ENCODE measurements around the gene COLEC12.

The COLEC12 gene

GRCh38 chr18:395456-396250 is 104.8 kb downstream of the COLEC12 start:
- Histone ChIP-seq H3K27ac (ENCODE audit: extremely low read depth, low read depth, low read length) (peak overlapping the region; percentile 52; the same call in 1 of the 2 replicates), H3K9me3 (ENCODE audit: control insufficient read depth, insufficient read depth, low read depth, low read length) (no peaks in the 10 kb centered on the region), H3K4me1 (ENCODE audit: control insufficient read depth, insufficient read depth, low read length) (peaks cover 29% of the 10 kb centered on the region), H3K36me3 (ENCODE audit: control insufficient read depth in 2 of 2, insufficient read depth in 1 of 2, low read length in 2 of 2) (no peaks in the 10 kb centered on the region), H3K4me3 (ENCODE audit: low read depth, low read length) (no peak overlapping the region)
- CTCF ChIA-PET = no interaction called here
- POLR2A ChIA-PET = no interaction called here
- no peak for TF ChIP-seq ZNF248 (tag by site-specific recombination; IDR thresholded peaks at IDR 0.05)
- TF ChIP-seq ZNF76 (tag by site-specific recombination; IDR thresholded peaks at IDR 0.05; ENCODE audit: borderline replicate concordance, low read depth) = no peak
- no peak for TF ChIP-seq PRDM1 (tag by site-specific recombination; IDR thresholded peaks at IDR 0.05)
- peak; percentile 75 for TF ChIP-seq HIC1 (tag by site-specific recombination; IDR thresholded peaks at IDR 0.05)
- peak; percentile 40 for TF ChIP-seq KLF9 (tag by site-specific recombination; IDR thresholded peaks at IDR 0.05; ENCODE audit: low read depth)
- TF ChIP-seq ZNF19 (tag by site-specific recombination; IDR thresholded peaks at IDR 0.05; ENCODE audit: low read depth) = no peak
- TF ChIP-seq KLF17 (tag by site-specific recombination; IDR thresholded peaks at IDR 0.05) = no peak
- peak; percentile 95 for TF ChIP-seq ZEB2 (tag by site-specific recombination; IDR thresholded peaks at IDR 0.05)
- TF ChIP-seq BCL11A (tag by site-specific recombination; IDR thresholded peaks at IDR 0.05; ENCODE audit: low read depth) = 0 out of 2 replicates have a peak, but pooled peaks have one; percentile 62
- TF ChIP-seq ZNF621 (tag by site-specific recombination; IDR thresholded peaks at IDR 0.05) = no peak
- TF ChIP-seq ZNF560 (tag by site-specific recombination; IDR thresholded peaks at IDR 0.05; ENCODE audit: borderline replicate concordance) = no peak
- TF ChIP-seq SCRT1 (tag by site-specific recombination; IDR thresholded peaks at IDR 0.05; ENCODE audit: borderline replicate concordance) = peak; percentile 89
- TF ChIP-seq PRDM10 (tag by site-specific recombination; IDR thresholded peaks at IDR 0.05) = peak; percentile 93
- no peak for TF ChIP-seq ZNF157 (tag by site-specific recombination; IDR thresholded peaks at IDR 0.05)
- TF ChIP-seq ZBTB17 (tag by site-specific recombination; IDR thresholded peaks at IDR 0.05) = peak; percentile 61; the same call in 1 of the 2 replicates
- no peak for TF ChIP-seq ZBTB26 (tag by site-specific recombination; optimal IDR thresholded peaks at IDR 0.05)
- peak; percentile 82; the same call in 1 of the 2 replicates for TF ChIP-seq BCL11B (tag by site-specific recombination; IDR thresholded peaks at IDR 0.05; ENCODE audit: low read depth)
- no peak for TF ChIP-seq ZNF670 (tag by site-specific recombination; IDR thresholded peaks at IDR 0.05; ENCODE audit: low read depth)
- TF ChIP-seq ZBTB44 (tag by site-specific recombination; IDR thresholded peaks at IDR 0.05) = peak; percentile 83
- TF ChIP-seq ZNF791 (tag by site-specific recombination; IDR thresholded peaks at IDR 0.05) = no peak
- no peak for TF ChIP-seq ZNF350 (tag by site-specific recombination; IDR thresholded peaks at IDR 0.05)
- TF ChIP-seq ZSCAN4 (tag by site-specific recombination; IDR thresholded peaks at IDR 0.05) = no peak
- TF ChIP-seq ZNF510 (tag by site-specific recombination; IDR thresholded peaks at IDR 0.05; ENCODE audit: insufficient replicate concordance) = no peak
- TF ChIP-seq ZNF580 (tag by site-specific recombination; IDR thresholded peaks at IDR 0.05) = peak; percentile 93

Data from HEK293 (cell line).